ENCODE measurements around the gene ZNF652. TPM values are rescaled to one million over a fixed set of nuclear protein-coding genes. Genes with fewer than 3 reads are reported as not detected.

Gene ZNF652
- total and polyA plus RNA-seq, 2 experiments from 2014 or later: 36.2 to 54.5 TPM

DNA sequence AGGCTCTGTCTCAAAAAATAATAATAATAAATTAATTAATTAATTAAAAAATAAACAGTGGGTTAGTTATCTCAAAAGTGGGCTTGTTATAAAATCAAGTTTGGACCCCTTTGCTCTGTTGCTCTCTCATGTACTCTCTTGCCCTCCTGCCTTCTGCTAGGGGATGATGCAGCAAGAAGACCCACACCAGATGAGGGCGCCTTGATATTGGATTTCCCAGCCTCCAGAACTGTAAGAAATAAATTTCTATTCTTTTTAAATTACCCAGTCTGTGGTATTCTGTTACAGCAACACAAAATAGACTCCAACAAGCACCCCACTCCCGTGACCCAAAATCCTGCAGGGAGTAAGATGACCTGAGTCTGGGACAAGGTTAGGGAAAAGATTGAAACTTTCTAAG lies 2.1 kb upstream of the ZNF652 start:
- Histone ChIP-seq H3K27me3 (ENCODE audit: insufficient read depth) (no peaks in the 10 kb centered on the region), H3K27ac (ENCODE audit: low read depth) (no peak overlapping the region), H4K20me1 (replicated peaks; ENCODE audit: insufficient read depth) (0 out of 2 replicates have a peak, but pooled peaks cover 3% of the 10 kb centered on the region), H3K79me2 (replicated peaks; ENCODE audit: insufficient read depth) (peaks cover 20% of the 10 kb centered on the region), H3K4me1 (ENCODE audit: insufficient read depth) (peaks cover 26% of the 10 kb centered on the region), H2AFZ (no peak overlapping the region), H3K9me2 (ENCODE audit: insufficient read depth) (no peaks in the 10 kb centered on the region), H3K4me2 (no peak overlapping the region), H3K36me3 (ENCODE audit: insufficient read depth) (no peaks in the 10 kb centered on the region), H3F3A (replicated peaks; ENCODE audit: low read depth) (no peaks in the 10 kb centered on the region), H3K4me3 (no peak overlapping the region)
- Mint-ChIP-seq H3K9me3 (no peaks in the 10 kb centered on the region; the same call in 2 of the 3 replicates), H3K36me3 (ENCODE audit: low read depth) (no peaks in the 10 kb centered on the region), H3K4me3 (no peak overlapping the region), H3K27me3 (ENCODE audit: insufficient read depth, low read depth, poor library complexity) (peaks cover 13% of the 10 kb centered on the region), H3K27ac (no peak overlapping the region), H3K4me1 (peaks cover 33% of the 10 kb centered on the region)
- DNase-seq (ENCODE audit: low spot score) (no peak), ATAC-seq (no peak)
- TF ChIP-seq, protein P1, sequence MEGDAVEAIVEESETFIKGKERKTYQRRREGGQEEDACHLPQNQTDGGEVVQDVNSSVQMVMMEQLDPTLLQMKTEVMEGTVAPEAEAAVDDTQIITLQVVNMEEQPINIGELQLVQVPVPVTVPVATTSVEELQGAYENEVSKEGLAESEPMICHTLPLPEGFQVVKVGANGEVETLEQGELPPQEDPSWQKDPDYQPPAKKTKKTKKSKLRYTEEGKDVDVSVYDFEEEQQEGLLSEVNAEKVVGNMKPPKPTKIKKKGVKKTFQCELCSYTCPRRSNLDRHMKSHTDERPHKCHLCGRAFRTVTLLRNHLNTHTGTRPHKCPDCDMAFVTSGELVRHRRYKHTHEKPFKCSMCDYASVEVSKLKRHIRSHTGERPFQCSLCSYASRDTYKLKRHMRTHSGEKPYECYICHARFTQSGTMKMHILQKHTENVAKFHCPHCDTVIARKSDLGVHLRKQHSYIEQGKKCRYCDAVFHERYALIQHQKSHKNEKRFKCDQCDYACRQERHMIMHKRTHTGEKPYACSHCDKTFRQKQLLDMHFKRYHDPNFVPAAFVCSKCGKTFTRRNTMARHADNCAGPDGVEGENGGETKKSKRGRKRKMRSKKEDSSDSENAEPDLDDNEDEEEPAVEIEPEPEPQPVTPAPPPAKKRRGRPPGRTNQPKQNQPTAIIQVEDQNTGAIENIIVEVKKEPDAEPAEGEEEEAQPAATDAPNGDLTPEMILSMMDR (conservative IDR thresholded peaks at IDR 0.05; ENCODE audit: low read depth in 2 of 2): peak; percentile 17 to 59; a peak in 2 of 4 replicates
- TF ChIP-seq STAT1 (IDR thresholded peaks at IDR 0.05; ENCODE audit: unreplicated experiment): no peak

DNA sequence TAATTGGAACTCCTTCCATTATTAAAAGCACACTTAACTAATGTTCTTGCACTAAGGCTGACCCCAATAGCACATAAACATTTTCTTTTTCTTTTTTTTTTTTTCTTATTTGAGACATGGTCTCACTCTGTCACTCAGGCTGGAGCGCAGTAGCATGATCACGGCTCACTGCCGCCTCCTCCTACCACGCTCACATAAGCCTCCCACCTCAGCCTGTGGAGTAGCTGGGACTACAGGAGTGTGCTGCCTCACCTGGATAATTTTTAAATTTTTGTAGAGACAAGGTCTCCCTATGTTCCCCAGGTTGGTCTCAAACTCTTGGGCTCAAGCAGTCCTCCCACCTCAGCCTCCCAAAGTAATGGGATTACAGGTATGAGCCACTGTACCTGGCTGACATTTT lies 1.2 kb upstream of the ZNF652 start:
- peak overlapping the region; percentile 74; the same call in 1 of the 2 replicates for H3K27ac ChIP-seq (ENCODE audit: low read depth)
- peaks cover 8% of the 10 kb centered on the region; the same call in 1 of the 2 replicates for H4K20me1 ChIP-seq (replicated peaks; ENCODE audit: insufficient read depth)
- no peak overlapping the region for H2AFZ ChIP-seq
- H3K36me3 ChIP-seq (ENCODE audit: insufficient read depth): no peaks in the 10 kb centered on the region
- Mint-ChIP-seq H3K27ac (no peak overlapping the region), H3K27me3 (ENCODE audit: insufficient read depth, low read depth, poor library complexity) (peaks cover 11% of the 10 kb centered on the region), H3K4me3 (peak overlapping the region; percentile 79), H3K36me3 (ENCODE audit: low read depth) (no peaks in the 10 kb centered on the region), H3K9me3 (no peaks in the 10 kb centered on the region; the same call in 2 of the 3 replicates), H3K4me1 (peaks cover 39% of the 10 kb centered on the region)
- DNase-seq (ENCODE audit: low spot score) (no peak), ATAC-seq (no peak)
- peaks cover 34% of the 10 kb centered on the region for H3K4me1 ChIP-seq (ENCODE audit: insufficient read depth)
- peak overlapping the region; percentile 72 for H3K4me2 ChIP-seq
- H3K9me2 ChIP-seq (ENCODE audit: insufficient read depth): no peaks in the 10 kb centered on the region
- H3F3A ChIP-seq (replicated peaks; ENCODE audit: low read depth): no peaks in the 10 kb centered on the region
- peaks cover 29% of the 10 kb centered on the region for H3K79me2 ChIP-seq (replicated peaks; ENCODE audit: insufficient read depth)
- peak overlapping the region; percentile 93 for H3K4me3 ChIP-seq
- no peaks in the 10 kb centered on the region for H3K27me3 ChIP-seq (ENCODE audit: insufficient read depth)
- TF ChIP-seq CREB1 (CRISPR knock-in tag; IDR thresholded peaks at IDR 0.05; ENCODE audit: low read depth) (no peak), ZNF114 (CRISPR knock-in tag; IDR thresholded peaks at IDR 0.05) (no peak), ZNF331 (CRISPR knock-in tag; IDR thresholded peaks at IDR 0.05; ENCODE audit: low read depth) (no peak), JUNB (IDR thresholded peaks at IDR 0.05; ENCODE audit: unreplicated experiment) (no peak), POLR2AphosphoS5 (IDR thresholded peaks at IDR 0.05; ENCODE audit: low read depth) (no peak), NANOG (IDR thresholded peaks at IDR 0.05; ENCODE audit: borderline replicate concordance) (no peak), STAT1 (IDR thresholded peaks at IDR 0.05; ENCODE audit: unreplicated experiment) (no peak)
- TF ChIP-seq, protein P2, sequence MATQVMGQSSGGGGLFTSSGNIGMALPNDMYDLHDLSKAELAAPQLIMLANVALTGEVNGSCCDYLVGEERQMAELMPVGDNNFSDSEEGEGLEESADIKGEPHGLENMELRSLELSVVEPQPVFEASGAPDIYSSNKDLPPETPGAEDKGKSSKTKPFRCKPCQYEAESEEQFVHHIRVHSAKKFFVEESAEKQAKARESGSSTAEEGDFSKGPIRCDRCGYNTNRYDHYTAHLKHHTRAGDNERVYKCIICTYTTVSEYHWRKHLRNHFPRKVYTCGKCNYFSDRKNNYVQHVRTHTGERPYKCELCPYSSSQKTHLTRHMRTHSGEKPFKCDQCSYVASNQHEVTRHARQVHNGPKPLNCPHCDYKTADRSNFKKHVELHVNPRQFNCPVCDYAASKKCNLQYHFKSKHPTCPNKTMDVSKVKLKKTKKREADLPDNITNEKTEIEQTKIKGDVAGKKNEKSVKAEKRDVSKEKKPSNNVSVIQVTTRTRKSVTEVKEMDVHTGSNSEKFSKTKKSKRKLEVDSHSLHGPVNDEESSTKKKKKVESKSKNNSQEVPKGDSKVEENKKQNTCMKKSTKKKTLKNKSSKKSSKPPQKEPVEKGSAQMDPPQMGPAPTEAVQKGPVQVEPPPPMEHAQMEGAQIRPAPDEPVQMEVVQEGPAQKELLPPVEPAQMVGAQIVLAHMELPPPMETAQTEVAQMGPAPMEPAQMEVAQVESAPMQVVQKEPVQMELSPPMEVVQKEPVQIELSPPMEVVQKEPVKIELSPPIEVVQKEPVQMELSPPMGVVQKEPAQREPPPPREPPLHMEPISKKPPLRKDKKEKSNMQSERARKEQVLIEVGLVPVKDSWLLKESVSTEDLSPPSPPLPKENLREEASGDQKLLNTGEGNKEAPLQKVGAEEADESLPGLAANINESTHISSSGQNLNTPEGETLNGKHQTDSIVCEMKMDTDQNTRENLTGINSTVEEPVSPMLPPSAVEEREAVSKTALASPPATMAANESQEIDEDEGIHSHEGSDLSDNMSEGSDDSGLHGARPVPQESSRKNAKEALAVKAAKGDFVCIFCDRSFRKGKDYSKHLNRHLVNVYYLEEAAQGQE (IDR thresholded peaks at IDR 0.05; ENCODE audit: unreplicated experiment): no peak
- TF ChIP-seq, protein P3, sequence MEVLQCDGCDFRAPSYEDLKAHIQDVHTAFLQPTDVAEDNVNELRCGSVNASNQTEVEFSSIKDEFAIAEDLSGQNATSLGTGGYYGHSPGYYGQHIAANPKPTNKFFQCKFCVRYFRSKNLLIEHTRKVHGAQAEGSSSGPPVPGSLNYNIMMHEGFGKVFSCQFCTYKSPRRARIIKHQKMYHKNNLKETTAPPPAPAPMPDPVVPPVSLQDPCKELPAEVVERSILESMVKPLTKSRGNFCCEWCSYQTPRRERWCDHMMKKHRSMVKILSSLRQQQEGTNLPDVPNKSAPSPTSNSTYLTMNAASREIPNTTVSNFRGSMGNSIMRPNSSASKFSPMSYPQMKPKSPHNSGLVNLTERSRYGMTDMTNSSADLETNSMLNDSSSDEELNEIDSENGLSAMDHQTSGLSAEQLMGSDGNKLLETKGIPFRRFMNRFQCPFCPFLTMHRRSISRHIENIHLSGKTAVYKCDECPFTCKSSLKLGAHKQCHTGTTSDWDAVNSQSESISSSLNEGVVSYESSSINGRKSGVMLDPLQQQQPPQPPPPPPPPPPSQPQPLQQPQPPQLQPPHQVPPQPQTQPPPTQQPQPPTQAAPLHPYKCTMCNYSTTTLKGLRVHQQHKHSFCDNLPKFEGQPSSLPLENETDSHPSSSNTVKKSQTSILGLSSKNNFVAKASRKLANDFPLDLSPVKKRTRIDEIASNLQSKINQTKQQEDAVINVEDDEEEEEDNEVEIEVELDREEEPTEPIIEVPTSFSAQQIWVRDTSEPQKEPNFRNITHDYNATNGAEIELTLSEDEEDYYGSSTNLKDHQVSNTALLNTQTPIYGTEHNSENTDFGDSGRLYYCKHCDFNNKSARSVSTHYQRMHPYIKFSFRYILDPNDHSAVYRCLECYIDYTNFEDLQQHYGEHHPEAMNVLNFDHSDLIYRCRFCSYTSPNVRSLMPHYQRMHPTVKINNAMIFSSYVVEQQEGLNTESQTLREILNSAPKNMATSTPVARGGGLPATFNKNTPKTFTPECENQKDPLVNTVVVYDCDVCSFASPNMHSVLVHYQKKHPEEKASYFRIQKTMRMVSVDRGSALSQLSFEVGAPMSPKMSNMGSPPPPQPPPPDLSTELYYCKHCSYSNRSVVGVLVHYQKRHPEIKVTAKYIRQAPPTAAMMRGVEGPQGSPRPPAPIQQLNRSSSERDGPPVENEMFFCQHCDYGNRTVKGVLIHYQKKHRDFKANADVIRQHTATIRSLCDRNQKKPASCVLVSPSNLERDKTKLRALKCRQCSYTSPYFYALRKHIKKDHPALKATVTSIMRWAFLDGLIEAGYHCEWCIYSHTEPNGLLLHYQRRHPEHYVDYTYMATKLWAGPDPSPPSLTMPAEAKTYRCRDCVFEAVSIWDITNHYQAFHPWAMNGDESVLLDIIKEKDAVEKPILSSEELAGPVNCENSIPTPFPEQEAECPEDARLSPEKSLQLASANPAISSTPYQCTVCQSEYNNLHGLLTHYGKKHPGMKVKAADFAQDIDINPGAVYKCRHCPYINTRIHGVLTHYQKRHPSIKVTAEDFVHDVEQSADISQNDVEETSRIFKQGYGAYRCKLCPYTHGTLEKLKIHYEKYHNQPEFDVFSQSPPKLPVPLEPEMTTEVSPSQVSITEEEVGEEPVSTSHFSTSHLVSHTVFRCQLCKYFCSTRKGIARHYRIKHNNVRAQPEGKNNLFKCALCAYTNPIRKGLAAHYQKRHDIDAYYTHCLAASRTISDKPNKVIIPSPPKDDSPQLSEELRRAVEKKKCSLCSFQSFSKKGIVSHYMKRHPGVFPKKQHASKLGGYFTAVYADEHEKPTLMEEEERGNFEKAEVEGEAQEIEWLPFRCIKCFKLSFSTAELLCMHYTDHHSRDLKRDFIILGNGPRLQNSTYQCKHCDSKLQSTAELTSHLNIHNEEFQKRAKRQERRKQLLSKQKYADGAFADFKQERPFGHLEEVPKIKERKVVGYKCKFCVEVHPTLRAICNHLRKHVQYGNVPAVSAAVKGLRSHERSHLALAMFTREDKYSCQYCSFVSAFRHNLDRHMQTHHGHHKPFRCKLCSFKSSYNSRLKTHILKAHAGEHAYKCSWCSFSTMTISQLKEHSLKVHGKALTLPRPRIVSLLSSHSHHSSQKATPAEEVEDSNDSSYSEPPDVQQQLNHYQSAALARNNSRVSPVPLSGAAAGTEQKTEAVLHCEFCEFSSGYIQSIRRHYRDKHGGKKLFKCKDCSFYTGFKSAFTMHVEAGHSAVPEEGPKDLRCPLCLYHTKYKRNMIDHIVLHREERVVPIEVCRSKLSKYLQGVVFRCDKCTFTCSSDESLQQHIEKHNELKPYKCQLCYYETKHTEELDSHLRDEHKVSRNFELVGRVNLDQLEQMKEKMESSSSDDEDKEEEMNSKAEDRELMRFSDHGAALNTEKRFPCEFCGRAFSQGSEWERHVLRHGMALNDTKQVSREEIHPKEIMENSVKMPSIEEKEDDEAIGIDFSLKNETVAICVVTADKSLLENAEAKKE (CRISPR knock-in tag; IDR thresholded peaks at IDR 0.05): no peak

All from GM23338 (cell line).